OCI-LY7 (cell line): ENCODE measurements around the gene EVA1C. TPM values are rescaled to one million over a fixed set of nuclear protein-coding genes. Genes with fewer than 3 reads are reported as not detected.

ENCODE experiments used
- BruUV-seq: library from RNA; stranded (reverse); fragments of 400-500 nt; replicated peaks from 2 replicates; lab custom pipeline; 2021; lab: Mats Ljungman, UMichigan
- CTCF ChIA-PET: fragments of 300-600 bp; sonication (Branson Sonifier 250); formaldehyde crosslinking; loops from one replicate; lab custom pipeline; 2022; ENCODE audit warnings: antibody characterized with exemption; ENCODE audit not compliant: unreplicated experiment; lab: Charles Lee
- POLR2A ChIA-PET: fragments of 300-600 bp; sonication (Branson Sonifier 250); formaldehyde crosslinking; loops from one replicate; lab custom pipeline; 2022; ENCODE audit warnings: antibody characterized with exemption; lab: Charles Lee
- DNase-seq: peaks from one replicate; pipeline ENCODE4 v3.0.0-alpha.2; 2015; ENCODE audit warnings: low spot score
- H2AFZ ChIP-seq: fragments of 200-600 bp; sonication (generic), shearing (Covaris generic); 2 replicates; pipeline ENCODE4 v1.6.1; 2014; ENCODE audit warnings: mild to moderate bottlenecking, antibody characterized with exemption, low read length, moderate library complexity
- H3K27ac ChIP-seq: fragments of 200-600 bp; sonication (generic); 2 replicates; pipeline ENCODE4 v1.5.1; 2014; ENCODE audit warnings: mixed run types, low read depth, mild to moderate bottlenecking, moderate library complexity, low read length, inconsistent platforms; ENCODE audit not compliant: poor library complexity, severe bottlenecking
- H3K36me3 ChIP-seq: fragments of 200-600 bp; sonication (generic); 2 replicates; pipeline ENCODE4 v1.6.1; 2014; ENCODE audit warnings: mild to moderate bottlenecking, antibody characterized with exemption, low read length, moderate library complexity, mixed read lengths; ENCODE audit not compliant: insufficient read depth
- H3K4me1 ChIP-seq: fragments of 200-600 bp; sonication (generic); 2 replicates; pipeline ENCODE4 v1.5.1; 2014; ENCODE audit warnings: mild to moderate bottlenecking, low read length; ENCODE audit not compliant: insufficient read depth, poor library complexity, severe bottlenecking
- H3K4me2 ChIP-seq: fragments of 200-600 bp; sonication (generic); 2 replicates; pipeline ENCODE4 v1.6.1; 2014; ENCODE audit warnings: mild to moderate bottlenecking, low read length
- H3K4me3 ChIP-seq: fragments of 200-600 bp; sonication (generic); 2 replicates; pipeline ENCODE4 v1.5.1; 2014; ENCODE audit warnings: mild to moderate bottlenecking, low read depth, low read length; ENCODE audit not compliant: poor library complexity, severe bottlenecking
- H3K79me2 ChIP-seq: fragments of 200-600 bp; sonication (generic); 2 replicates; pipeline ENCODE4 v1.6.1; 2016; ENCODE audit warnings: low read depth, mild to moderate bottlenecking, low read length, moderate library complexity, mixed read lengths; ENCODE audit not compliant: insufficient read depth
- H3K9me2 ChIP-seq: fragments of 200-600 bp; sonication (generic); 2 replicates; pipeline ENCODE4 v1.6.1; 2016; ENCODE audit warnings: mild to moderate bottlenecking, low read length, mixed read lengths; ENCODE audit not compliant: insufficient read depth
- H3K9me3 ChIP-seq: fragments of 200-600 bp; sonication (generic); 2 replicates; pipeline ENCODE4 v1.6.1; 2014; ENCODE audit warnings: mild to moderate bottlenecking, mixed run types, low read length, mixed read lengths
- H4K20me1 ChIP-seq: fragments of 200-600 bp; sonication (generic); 2 replicates; pipeline ENCODE4 v1.6.1; 2014; ENCODE audit warnings: mild to moderate bottlenecking, antibody characterized with exemption, low read length, moderate library complexity, mixed read lengths; ENCODE audit not compliant: insufficient read depth
- EZH2phosphoT487 ChIP-seq: fragments of 200-600 bp; sonication (generic); IDR thresholded peaks from 2 replicates; pipeline ENCODE4 v1.6.1; 2018; ENCODE audit warnings: low read depth, borderline replicate concordance, mild to moderate bottlenecking, mixed run types, antibody characterized with exemption, low read length, moderate library complexity, mixed read lengths
- intact Hi-C: fragments of 100-400 bp; cut with micrococcal nuclease; formaldehyde crosslinking; loops from one replicate; pipeline ENCODE4 v1.10.0; 2022; ENCODE audit not compliant: unreplicated experiment
- total RNA-seq, 2 experiments: library from RNA; depleted of rRNA in 1 of 2; stranded (reverse); fragments of >200 nt in 1 of 2; shearing (Covaris generic) in 1 of 2; gene quantifications; 2 replicates each; pipeline ENCODE4 v1.2.3, GENCODE V29; 2014 to 2022
- TF ChIP-seq, protein P1 (sequence below): fragments of 200-600 bp; sonication (generic); conservative IDR thresholded peaks from 2 replicates; pipeline ENCODE4 v1.5.1; 2014; ENCODE audit warnings: mild to moderate bottlenecking, antibody characterized with exemption, low read length, moderate library complexity, mixed read lengths

EVA1C gene
- total RNA-seq, 2 experiments from 2014 or later: not detected

DNA sequence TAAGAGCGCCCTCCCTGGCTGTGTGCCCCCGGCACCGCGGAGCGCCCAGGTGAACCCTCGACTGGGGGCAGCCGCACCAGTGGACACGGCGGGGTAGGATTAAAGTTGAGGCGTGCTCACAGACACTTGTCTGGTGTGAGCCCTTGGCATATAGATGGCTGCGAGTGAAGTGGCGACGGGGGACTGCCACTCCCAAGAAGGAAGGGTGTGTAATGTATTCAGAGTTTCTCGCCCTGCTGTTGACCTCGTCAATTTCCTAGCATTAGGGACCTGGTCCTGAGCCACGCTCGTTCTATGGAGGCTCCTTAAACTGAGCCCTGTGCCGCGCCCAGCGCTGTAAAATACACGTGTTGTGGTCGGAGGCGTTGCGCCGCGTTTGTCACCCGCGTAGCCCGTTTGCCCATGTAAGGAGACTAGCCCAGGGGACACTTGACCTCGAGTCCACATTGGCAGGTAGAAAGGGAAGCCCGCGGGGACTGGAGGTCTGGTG is 554 bp downstream of the EVA1C start:
- H3K4me3 ChIP-seq: no peak overlapping the region
- BruUV-seq: no TSS peak
- H4K20me1 ChIP-seq: no peaks in the 10 kb centered on the region
- no peaks in the 10 kb centered on the region for H3K9me3 ChIP-seq
- DNase-seq: no peak
- H3K9me2 ChIP-seq: no peaks in the 10 kb centered on the region
- H3K27ac ChIP-seq: no peak overlapping the region
- no peaks in the 10 kb centered on the region for H3K36me3 ChIP-seq
- POLR2A ChIA-PET: no interaction called here
- CTCF ChIA-PET: no interaction called here
- no peaks in the 10 kb centered on the region for H3K4me1 ChIP-seq
- H2AFZ ChIP-seq: no peak overlapping the region
- no peak overlapping the region for H3K4me2 ChIP-seq
- TF ChIP-seq EZH2phosphoT487: no peak
- TF ChIP-seq, protein P1, sequence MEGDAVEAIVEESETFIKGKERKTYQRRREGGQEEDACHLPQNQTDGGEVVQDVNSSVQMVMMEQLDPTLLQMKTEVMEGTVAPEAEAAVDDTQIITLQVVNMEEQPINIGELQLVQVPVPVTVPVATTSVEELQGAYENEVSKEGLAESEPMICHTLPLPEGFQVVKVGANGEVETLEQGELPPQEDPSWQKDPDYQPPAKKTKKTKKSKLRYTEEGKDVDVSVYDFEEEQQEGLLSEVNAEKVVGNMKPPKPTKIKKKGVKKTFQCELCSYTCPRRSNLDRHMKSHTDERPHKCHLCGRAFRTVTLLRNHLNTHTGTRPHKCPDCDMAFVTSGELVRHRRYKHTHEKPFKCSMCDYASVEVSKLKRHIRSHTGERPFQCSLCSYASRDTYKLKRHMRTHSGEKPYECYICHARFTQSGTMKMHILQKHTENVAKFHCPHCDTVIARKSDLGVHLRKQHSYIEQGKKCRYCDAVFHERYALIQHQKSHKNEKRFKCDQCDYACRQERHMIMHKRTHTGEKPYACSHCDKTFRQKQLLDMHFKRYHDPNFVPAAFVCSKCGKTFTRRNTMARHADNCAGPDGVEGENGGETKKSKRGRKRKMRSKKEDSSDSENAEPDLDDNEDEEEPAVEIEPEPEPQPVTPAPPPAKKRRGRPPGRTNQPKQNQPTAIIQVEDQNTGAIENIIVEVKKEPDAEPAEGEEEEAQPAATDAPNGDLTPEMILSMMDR: no peak
- intact Hi-C loops: no loop called here
- no peaks in the 10 kb centered on the region for H3K79me2 ChIP-seq

DNA sequence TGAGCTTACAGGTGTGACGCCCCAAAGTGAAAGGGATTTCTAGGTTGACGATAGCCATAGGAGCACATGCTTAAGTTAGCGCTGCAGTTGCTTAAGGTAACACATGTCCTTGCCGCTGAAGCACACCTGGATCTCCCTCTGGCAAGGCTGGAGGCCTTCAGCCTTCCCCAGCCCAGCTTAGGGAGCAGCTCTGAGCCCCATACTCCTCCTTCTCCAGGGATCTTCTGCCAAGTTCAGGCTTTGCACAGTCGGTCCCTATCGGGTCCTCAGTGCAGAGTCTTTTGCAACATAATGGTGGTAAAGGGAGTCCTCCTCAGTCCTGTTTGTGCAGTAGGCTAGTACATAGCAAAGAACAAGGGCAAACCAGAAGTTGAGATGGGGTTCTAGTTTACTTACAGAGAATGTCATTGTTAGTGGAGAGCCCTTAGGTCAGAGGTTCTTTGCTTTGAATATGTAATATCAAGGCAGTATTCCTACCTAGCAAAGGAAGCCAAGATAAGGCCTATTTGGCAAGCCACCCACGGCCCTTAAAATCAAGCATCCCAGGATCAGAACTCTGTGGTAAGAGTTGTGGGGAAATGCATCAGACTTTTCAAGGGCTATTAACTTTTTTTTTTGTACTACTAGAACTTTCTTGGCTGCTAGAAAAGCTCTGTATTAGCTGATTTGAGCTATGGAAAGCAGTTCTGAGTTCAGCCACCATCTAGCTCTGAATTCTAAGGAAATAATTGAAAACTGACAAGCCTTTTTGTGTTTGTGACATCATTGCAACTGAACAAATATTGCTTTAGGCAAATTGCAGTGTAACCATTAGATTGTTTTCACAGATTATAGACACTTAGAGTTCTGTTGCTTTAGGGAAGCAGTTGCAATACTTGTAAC is 1.4 kb downstream of the EVA1C start:
- H3K79me2 ChIP-seq: no peaks in the 10 kb centered on the region
- no peak overlapping the region for H2AFZ ChIP-seq
- H3K27ac ChIP-seq: no peak overlapping the region
- H3K4me2 ChIP-seq: no peak overlapping the region
- ChIA-PET POLR2A (no interaction called here), CTCF (no interaction called here)
- intact Hi-C loops: no loop called here
- H3K9me3 ChIP-seq: no peaks in the 10 kb centered on the region
- no peaks in the 10 kb centered on the region for H3K4me1 ChIP-seq
- no peaks in the 10 kb centered on the region for H3K36me3 ChIP-seq
- no peaks in the 10 kb centered on the region for H4K20me1 ChIP-seq
- TF ChIP-seq, protein P1: no peak
- TF ChIP-seq EZH2phosphoT487: no peak
- BruUV-seq: no TSS peak
- H3K4me3 ChIP-seq: no peak overlapping the region
- no peak for DNase-seq
- H3K9me2 ChIP-seq: no peaks in the 10 kb centered on the region
